Activated T-helper 17 cell treated with anti-CD3 and anti-CD28 coated beads, Interleukin-2, amount 50 U/mL, for 72 hours (primary cell): ENCODE measurements around the gene MASTL. TPM values are rescaled to one million over a fixed set of nuclear protein-coding genes. Genes with fewer than 3 reads are reported as not detected.
"Not testable (repeated sequence)": the region's sequence is repeated elsewhere in the genome, so short reads cannot be mapped to it uniquely, and the experiment has no call there.

ENCODE experiments used
- ATAC-seq: fragments of 150-1000 bp; cut with Tn5 transposase; replicated peaks from 2 replicates; pipeline ENCODE4 v1.10.0; 2021; ENCODE audit warnings: mild to moderate bottlenecking, moderate library complexity
- H3K27ac Mint-ChIP-seq: one replicate; pipeline ENCODE4 v1.8.0; 2022; ENCODE audit warnings: mixed read lengths
- H3K27me3 Mint-ChIP-seq: one replicate; pipeline ENCODE4 v1.8.0; 2022; ENCODE audit warnings: mixed read lengths
- H3K36me3 Mint-ChIP-seq: one replicate; pipeline ENCODE4 v1.8.0; 2022; ENCODE audit warnings: low read depth, mild to moderate bottlenecking, mixed read lengths
- H3K4me1 Mint-ChIP-seq: one replicate; pipeline ENCODE4 v1.8.0; 2022; ENCODE audit warnings: mixed read lengths
- H3K4me3 Mint-ChIP-seq: one replicate; pipeline ENCODE4 v1.8.0; 2022; ENCODE audit warnings: mild to moderate bottlenecking, mixed read lengths
- H3K9me3 Mint-ChIP-seq: one replicate; pipeline ENCODE4 v1.8.0; 2022; ENCODE audit warnings: mixed read lengths
- total RNA-seq, 2 donors: library from RNA; stranded (reverse); gene quantifications; one replicate each; pipeline ENCODE4 v1.2.3, GENCODE V29; 2022

The MASTL gene
- total RNA-seq = 10 to 100 TPM; 31.4 to 39.9 TPM

- peak within 1 kb of the TSS; percentile 100 for H3K27ac Mint-ChIP-seq
- peak; percentile 84 for ATAC-seq
- no peaks in the 10 kb centered on the region for H3K27me3 Mint-ChIP-seq
- peak within 1 kb of the TSS; percentile 94 for H3K4me3 Mint-ChIP-seq
- no peaks in the 10 kb centered on the region for H3K9me3 Mint-ChIP-seq
- peaks cover 98% of the 10 kb centered on the region for H3K36me3 Mint-ChIP-seq
- peaks cover 22% of the 10 kb centered on the region for H3K4me1 Mint-ChIP-seq
These were observed at the start of gene MASTL for GRCh38 chr10:27155066-27155754. Gene MASTL, plus strand, starts transcription at chr10:27155352. Its CDS starts 75 bp downstream, at chr10:27155427.

- no peaks in the 10 kb centered on the region for H3K9me3 Mint-ChIP-seq
- no peaks in the 10 kb centered on the region for H3K27me3 Mint-ChIP-seq
- no peak overlapping the region for H3K4me3 Mint-ChIP-seq
- H3K27ac Mint-ChIP-seq = no peak overlapping the region
- no peak for ATAC-seq
- peaks cover 6% of the 10 kb centered on the region for H3K4me1 Mint-ChIP-seq
- H3K36me3 Mint-ChIP-seq = peaks cover 55% of the 10 kb centered on the region
These were observed 47.0 kb upstream of the MASTL start for GRCh38 chr10:27108165-27108564.

- H3K9me3 Mint-ChIP-seq = no peaks in the 10 kb centered on the region
- no peak for ATAC-seq
- no peak overlapping the region for H3K4me3 Mint-ChIP-seq
- peaks cover 97% of the 10 kb centered on the region for H3K36me3 Mint-ChIP-seq
- H3K27me3 Mint-ChIP-seq = no peaks in the 10 kb centered on the region
- no peak overlapping the region for H3K27ac Mint-ChIP-seq
- peaks cover 5% of the 10 kb centered on the region for H3K4me1 Mint-ChIP-seq
These were observed 20.8 kb upstream of the MASTL start for GRCh38 chr10:27134371-27134770.

- Mint-ChIP-seq H3K27ac (no peak overlapping the region), H3K36me3 (peaks cover 97% of the 10 kb centered on the region), H3K4me1 (peaks cover 4% of the 10 kb centered on the region), H3K27me3 (no peaks in the 10 kb centered on the region), H3K4me3 (no peak overlapping the region), H3K9me3 (no peaks in the 10 kb centered on the region)
- ATAC-seq = no peak
These were observed 16.9 kb upstream of the MASTL start for GRCh38 chr10:27138277-27138676.

- Mint-ChIP-seq H3K36me3 (peaks cover 100% of the 10 kb centered on the region), H3K9me3 (no peaks in the 10 kb centered on the region), H3K4me3 (no peak overlapping the region), H3K27me3 (no peaks in the 10 kb centered on the region), H3K27ac (peak overlapping the region; percentile 68), H3K4me1 (peaks cover 3% of the 10 kb centered on the region)
- no peak for ATAC-seq
These were observed 11.5 kb upstream of the MASTL start for GRCh38 chr10:27143686-27144085.

GRCh38 chr10:27145937-27146336 is 9.2 kb upstream of the MASTL start:
- Mint-ChIP-seq H3K9me3 (no peaks in the 10 kb centered on the region), H3K36me3 (peaks cover 96% of the 10 kb centered on the region), H3K27ac (no peak overlapping the region)

GRCh38 chr10:27147701-27148100 is 7.5 kb upstream of the MASTL start:
- H3K36me3 Mint-ChIP-seq = peaks cover 96% of the 10 kb centered on the region
- H3K27ac Mint-ChIP-seq = no peak overlapping the region
- ATAC-seq = no peak

More at GRCh38 chr10:27145937-27146336, 9.2 kb upstream of the MASTL start:
- ATAC-seq = no peak
- peaks cover 8% of the 10 kb centered on the region for H3K4me1 Mint-ChIP-seq
- no peak overlapping the region for H3K4me3 Mint-ChIP-seq
- no peaks in the 10 kb centered on the region for H3K27me3 Mint-ChIP-seq

GRCh38 chr10:27150261-27150660 is 4.9 kb upstream of the MASTL start:
- peaks cover 96% of the 10 kb centered on the region for H3K36me3 Mint-ChIP-seq

More at GRCh38 chr10:27147701-27148100, 7.5 kb upstream of the MASTL start:
- no peaks in the 10 kb centered on the region for H3K27me3 Mint-ChIP-seq
- peaks cover 17% of the 10 kb centered on the region for H3K4me1 Mint-ChIP-seq
- H3K4me3 Mint-ChIP-seq = no peak overlapping the region
- no peaks in the 10 kb centered on the region for H3K9me3 Mint-ChIP-seq

GRCh38 chr10:27152687-27153086 is 2.5 kb upstream of the MASTL start:
- no peaks in the 10 kb centered on the region for H3K9me3 Mint-ChIP-seq
- peak overlapping the region; percentile 94 for H3K4me3 Mint-ChIP-seq
- H3K27ac Mint-ChIP-seq = peak overlapping the region; percentile 100
- H3K27me3 Mint-ChIP-seq = no peaks in the 10 kb centered on the region
- peaks cover 96% of the 10 kb centered on the region for H3K36me3 Mint-ChIP-seq
- H3K4me1 Mint-ChIP-seq = peaks cover 24% of the 10 kb centered on the region
- no peak for ATAC-seq

More at GRCh38 chr10:27150261-27150660, 4.9 kb upstream of the MASTL start:
- Mint-ChIP-seq H3K27me3 (no peaks in the 10 kb centered on the region), H3K9me3 (no peaks in the 10 kb centered on the region), H3K4me1 (peaks cover 18% of the 10 kb centered on the region), H3K4me3 (peak overlapping the region; percentile 41), H3K27ac (no peak overlapping the region)
- ATAC-seq = no peak

- peak overlapping the region; percentile 100 for H3K27ac Mint-ChIP-seq
- ATAC-seq = no peak
- H3K27me3 Mint-ChIP-seq = no peaks in the 10 kb centered on the region
- no peaks in the 10 kb centered on the region for H3K9me3 Mint-ChIP-seq
- peaks cover 96% of the 10 kb centered on the region for H3K36me3 Mint-ChIP-seq
- peaks cover 24% of the 10 kb centered on the region for H3K4me1 Mint-ChIP-seq
- H3K4me3 Mint-ChIP-seq = peak overlapping the region; percentile 94
These were observed 1.8 kb upstream of the MASTL start for GRCh38 chr10:27153329-27153728.

GRCh38 chr10:27153845-27154193 is 1.3 kb upstream of the MASTL start:
- H3K27me3 Mint-ChIP-seq = no peaks in the 10 kb centered on the region

GRCh38 chr10:27156566-27156965 is 1.4 kb downstream of the MASTL start:
- peaks cover 19% of the 10 kb centered on the region for H3K4me1 Mint-ChIP-seq
- peak overlapping the region; percentile 94 for H3K4me3 Mint-ChIP-seq

More at GRCh38 chr10:27153845-27154193, 1.3 kb upstream of the MASTL start:
- peaks cover 24% of the 10 kb centered on the region for H3K4me1 Mint-ChIP-seq
- no peaks in the 10 kb centered on the region for H3K9me3 Mint-ChIP-seq
- H3K27ac Mint-ChIP-seq = peak overlapping the region; percentile 100
- peaks cover 96% of the 10 kb centered on the region for H3K36me3 Mint-ChIP-seq
- peak; percentile 18 for ATAC-seq
- peak overlapping the region; percentile 94 for H3K4me3 Mint-ChIP-seq

GRCh38 chr10:27157150-27157549 is 2.0 kb downstream of the MASTL start:
- Mint-ChIP-seq H3K36me3 (peaks cover 100% of the 10 kb centered on the region), H3K27ac (peak overlapping the region; percentile 81), H3K27me3 (no peaks in the 10 kb centered on the region), H3K4me1 (peaks cover 16% of the 10 kb centered on the region), H3K4me3 (peak overlapping the region; percentile 94), H3K9me3 (no peaks in the 10 kb centered on the region)
- no peak for ATAC-seq

More at GRCh38 chr10:27156566-27156965, 1.4 kb downstream of the MASTL start:
- not testable (repeated sequence) for H3K27me3 Mint-ChIP-seq, ATAC-seq, H3K9me3 Mint-ChIP-seq
- H3K27ac Mint-ChIP-seq = peak overlapping the region; percentile 81
- peaks cover 100% of the 10 kb centered on the region for H3K36me3 Mint-ChIP-seq

GRCh38 chr10:27158421-27158820 is 3.3 kb downstream of the MASTL start:
- H3K27me3 Mint-ChIP-seq = no peaks in the 10 kb centered on the region
- H3K4me3 Mint-ChIP-seq = peak overlapping the region; percentile 94
- peaks cover 6% of the 10 kb centered on the region for H3K4me1 Mint-ChIP-seq
- no peak for ATAC-seq
- H3K27ac Mint-ChIP-seq = no peak overlapping the region
- no peaks in the 10 kb centered on the region for H3K9me3 Mint-ChIP-seq
- H3K36me3 Mint-ChIP-seq = peaks cover 99% of the 10 kb centered on the region

GRCh38 chr10:27169849-27170248 is 14.7 kb downstream of the MASTL start:
- H3K4me3 Mint-ChIP-seq = no peak overlapping the region
- H3K27me3 Mint-ChIP-seq = no peaks in the 10 kb centered on the region
- H3K9me3 Mint-ChIP-seq = no peaks in the 10 kb centered on the region
- peak overlapping the region; percentile 16 for H3K27ac Mint-ChIP-seq
- ATAC-seq = no peak
- H3K36me3 Mint-ChIP-seq = peaks cover 95% of the 10 kb centered on the region
- H3K4me1 Mint-ChIP-seq = no peaks in the 10 kb centered on the region
